Stimulated activated CD4-positive, alpha-beta T cell treated with anti-CD3 and anti-CD28 coated beads, Interleukin-4, amount 100 ng/mL, for 1 hour (primary cell): ENCODE results near the gene EHMT2.
A peak's percentile ranks its signal among the peaks of the same experiment; 100 is the strongest.
"Not testable (repeated sequence)": the region's sequence is repeated elsewhere in the genome, so short reads cannot be mapped to it uniquely, and the experiment has no call there.

Source experiments
- DNase-seq: peaks from one replicate; pipeline ENCODE4 v3.0.0-alpha.2; 2020

EHMT2 gene

GRCh38 chr6:31869343-31869742, 28.2 kb downstream of the EHMT2 start:
- DNase-seq, result no peak

- DNase-seq, result not testable (repeated sequence)
Observed at GRCh38 chr6:31868658-31868971, 28.9 kb downstream of the EHMT2 start.

DNA sequence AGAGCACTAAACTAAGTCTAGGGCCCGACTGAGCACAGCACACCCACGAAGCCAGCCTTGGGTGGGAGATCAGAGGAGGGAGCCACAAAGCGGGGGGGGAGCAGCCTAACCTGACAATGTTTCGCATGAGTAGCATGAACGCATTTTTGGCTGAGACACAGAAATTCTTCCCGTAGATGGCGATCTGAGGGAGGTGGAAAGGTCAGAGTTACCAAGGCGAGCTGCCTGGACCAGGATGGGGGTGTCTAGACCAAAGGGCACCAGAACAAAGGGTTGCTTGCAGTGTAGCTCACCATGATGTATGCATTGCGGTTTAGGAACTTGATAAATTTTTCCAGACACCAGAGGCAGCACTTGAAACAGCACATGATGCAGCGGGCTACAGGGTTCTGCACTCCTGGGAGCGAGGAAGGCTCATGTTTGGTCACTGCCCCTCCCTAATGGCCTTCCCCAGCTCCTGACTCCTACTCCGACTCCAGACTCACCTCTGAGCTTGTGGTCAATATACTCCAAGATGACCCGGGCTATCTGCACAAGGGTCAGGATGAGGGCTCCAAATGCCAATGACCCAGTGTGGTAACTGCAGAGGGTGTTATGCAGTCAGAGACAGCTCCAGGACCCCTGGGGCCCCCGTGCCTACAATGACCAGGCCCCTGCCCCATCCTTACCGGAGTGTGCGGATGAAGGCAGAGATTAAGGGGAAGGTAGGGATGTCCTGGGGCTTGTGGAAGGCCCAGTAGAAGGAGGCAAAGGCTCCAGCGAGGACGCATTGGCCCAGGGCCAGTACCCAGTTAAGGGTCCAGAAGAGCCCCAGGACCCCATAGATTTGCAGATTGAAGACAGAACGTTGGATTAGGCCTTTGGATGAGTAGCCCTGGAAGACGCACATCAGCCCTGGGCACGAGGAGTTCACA, 32.0 kb downstream of the EHMT2 start:
- DNase-seq, result no peak

- DNase-seq, result no peak
Observed at GRCh38 chr6:31864818-31865204, 32.7 kb downstream of the EHMT2 start.

DNA sequence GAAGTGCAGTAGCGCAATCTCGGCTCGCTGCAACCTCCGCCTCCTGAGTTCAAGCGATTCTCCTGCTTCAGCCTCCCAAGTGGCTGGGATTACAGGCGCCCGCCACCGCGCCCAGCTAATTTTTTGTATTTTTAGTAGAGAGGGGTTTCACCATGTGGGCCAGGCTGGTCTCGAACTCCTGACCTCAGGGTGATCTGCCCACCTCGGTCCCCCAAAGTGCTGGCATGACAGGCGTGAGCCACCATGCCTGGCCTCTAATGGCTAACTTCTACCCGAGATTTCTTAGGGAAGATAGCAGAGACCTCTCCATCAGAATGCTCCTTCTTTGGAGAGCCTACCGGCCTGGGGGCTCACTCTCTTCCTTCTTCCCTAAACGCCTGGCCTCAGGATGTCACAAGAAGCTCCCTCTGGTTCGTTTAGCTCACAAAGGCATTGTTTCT, 33.4 kb downstream of the EHMT2 start:
- not testable (repeated sequence) for DNase-seq

GRCh38 chr6:31862344-31863235, 34.9 kb downstream of the EHMT2 start, which contains the start of gene NEU1:
Gene NEU1 (minus strand): TSS chr6:31862821. CDS start chr6:31862776, 45 bp downstream.
- peak; percentile 97 for DNase-seq

GRCh38 chr6:31861919-31862343, 35.6 kb downstream of the EHMT2 start:
- DNase-seq, result no peak

DNA sequence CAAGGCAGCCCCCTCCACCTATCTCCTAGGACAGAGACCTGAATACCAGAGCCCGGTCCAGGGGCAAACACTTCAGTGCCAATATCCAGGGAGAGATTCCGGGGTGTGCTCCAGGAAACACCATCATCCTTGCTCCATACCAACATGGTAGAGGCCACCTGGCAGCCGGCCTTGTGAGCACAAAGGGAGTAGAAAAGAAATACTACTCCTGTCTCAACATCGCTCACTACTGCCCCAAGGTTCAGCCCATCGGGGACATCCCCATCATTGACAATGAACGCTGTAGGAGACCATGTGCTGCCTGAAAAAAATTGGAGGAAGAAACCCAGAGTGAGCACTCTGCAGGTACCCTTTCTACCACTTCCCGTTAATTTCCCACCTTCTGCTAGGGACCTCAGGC, 36.3 kb downstream of the EHMT2 start:
- no peak for DNase-seq

GRCh38 chr6:31860349-31860748, 37.1 kb downstream of the EHMT2 start:
- no peak for DNase-seq

DNA sequence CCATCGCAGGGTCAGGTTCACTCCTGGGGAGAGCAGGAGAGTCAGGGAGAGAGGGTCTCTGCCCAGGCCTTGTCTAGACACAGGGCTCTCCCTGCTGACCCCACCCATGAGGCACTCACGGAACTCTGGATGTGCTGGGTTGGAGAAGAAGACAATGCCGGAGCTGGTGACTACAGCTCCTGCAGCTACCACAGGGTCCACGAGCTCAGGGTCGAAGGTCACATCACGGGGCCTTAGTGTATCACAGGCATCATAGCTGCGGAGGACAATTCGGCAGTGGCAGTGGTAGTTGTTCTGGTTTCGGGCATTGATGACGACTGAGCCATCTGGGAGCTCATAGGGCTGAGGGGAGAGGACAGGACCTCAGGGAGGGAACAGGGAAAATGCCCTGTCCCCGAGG, 37.6 kb downstream of the EHMT2 start:
- no peak for DNase-seq

DNA sequence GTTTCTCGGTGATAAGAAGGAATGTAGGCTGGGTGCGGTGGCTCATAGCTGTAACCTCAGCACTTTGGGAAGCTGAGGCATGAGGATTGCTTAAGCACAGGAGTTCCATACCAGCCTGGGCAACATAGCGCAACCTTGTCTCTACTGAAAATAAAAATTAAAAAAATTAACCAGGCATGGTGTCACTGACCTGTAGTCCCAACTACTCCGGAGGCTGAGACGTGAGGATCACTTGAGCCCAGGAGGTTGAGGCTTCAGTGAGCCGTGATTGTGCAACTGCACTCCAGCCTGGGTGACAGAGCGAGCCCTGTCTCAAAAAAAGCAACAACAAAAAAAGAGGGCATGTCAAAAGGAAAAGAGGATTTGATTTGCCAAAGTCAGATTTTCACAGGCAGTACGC, 38.8 kb downstream of the EHMT2 start:
- DNase-seq, result no peak

GRCh38 chr6:31857774-31858173, 39.7 kb downstream of the EHMT2 start:
- DNase-seq, result not testable (repeated sequence)

GRCh38 chr6:31851980-31852718, 45.3 kb downstream of the EHMT2 start:
- DNase-seq, result not testable (repeated sequence)

DNA sequence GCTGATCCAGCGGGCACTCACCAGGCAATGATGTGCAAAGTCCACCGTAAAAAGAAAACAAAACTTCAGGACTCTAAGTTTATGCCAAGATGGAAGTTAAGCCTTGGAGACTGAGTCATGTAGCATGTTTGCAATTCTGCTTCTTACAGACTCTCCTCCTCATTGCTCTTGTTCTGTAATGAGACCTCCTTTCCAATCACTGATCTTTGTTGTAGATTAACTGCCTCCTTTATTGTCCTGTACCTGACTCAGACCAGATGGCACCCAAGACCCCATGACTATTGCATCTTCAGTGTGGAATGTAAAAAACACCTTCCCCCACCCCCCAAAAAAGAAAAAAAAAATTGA, 46.0 kb downstream of the EHMT2 start:
- DNase-seq, result no peak

DNA sequence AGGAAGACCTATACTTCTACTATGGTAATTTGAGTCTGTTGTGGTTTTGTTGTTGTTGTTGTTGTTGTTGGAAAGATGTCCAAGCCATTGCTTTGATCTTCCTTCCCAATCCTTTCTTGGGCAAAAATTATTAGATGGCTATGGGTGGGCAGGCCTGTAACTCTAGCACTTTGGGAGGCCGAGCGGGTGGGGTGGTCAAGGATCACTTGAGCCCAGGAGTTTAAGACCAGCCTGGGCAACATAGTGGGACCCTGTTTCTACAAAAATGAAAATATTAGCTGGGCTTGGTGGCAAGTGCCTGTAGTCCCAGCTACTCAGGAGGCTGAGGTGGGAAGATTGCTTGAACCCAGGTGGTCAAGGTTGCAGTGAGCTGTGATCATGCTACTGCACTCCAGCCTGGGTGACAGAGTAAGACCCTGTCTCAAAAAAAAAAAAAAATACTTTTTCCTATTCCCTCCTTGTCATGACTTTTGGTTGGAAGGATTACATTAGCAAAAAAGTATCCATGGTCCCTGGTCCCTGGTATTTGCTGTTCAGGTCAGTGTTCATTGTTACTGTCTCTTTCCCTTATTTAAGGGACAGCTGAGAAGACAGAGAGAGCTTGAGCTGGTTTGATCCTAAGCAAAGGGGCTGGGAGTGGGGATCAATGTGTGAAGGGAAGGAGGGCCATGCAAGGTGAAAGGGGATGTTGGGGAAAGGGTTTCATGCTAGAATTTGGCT, 46.6 kb downstream of the EHMT2 start:
- no peak for DNase-seq

DNA sequence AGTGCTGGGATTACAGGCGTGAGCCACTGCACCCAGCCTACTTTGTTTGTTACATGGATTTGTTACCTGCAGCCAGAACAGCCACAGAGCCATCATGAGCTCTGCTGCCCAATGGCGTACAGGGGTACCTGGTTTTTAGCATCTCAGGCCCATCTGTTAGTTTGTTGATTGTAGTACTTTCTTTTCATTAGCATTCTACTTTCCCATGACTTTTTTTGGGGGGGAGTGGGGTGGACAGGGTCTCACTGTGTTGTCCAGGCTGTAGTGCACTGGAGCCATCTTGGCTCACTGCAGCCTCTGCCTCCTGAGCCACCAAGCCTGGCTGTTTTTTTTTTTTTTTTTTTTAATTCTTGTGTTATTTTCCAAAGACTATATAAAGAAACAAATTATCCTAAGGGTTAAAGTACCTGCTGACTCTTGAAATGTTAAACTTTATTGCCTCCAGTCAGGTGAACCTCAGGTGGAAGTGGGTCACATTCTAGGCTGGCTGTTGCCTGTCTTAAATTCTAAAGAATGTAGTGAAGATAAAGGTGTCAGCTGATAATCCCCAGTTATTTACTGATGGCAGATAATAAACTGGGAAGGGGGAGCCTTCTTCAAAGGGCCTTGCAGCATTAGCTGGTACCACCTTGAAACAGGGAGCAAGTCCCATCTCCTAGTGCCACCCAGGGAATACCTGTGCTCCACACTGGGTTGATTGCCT, 50.1 kb downstream of the EHMT2 start:
- DNase-seq, result no peak

DNA sequence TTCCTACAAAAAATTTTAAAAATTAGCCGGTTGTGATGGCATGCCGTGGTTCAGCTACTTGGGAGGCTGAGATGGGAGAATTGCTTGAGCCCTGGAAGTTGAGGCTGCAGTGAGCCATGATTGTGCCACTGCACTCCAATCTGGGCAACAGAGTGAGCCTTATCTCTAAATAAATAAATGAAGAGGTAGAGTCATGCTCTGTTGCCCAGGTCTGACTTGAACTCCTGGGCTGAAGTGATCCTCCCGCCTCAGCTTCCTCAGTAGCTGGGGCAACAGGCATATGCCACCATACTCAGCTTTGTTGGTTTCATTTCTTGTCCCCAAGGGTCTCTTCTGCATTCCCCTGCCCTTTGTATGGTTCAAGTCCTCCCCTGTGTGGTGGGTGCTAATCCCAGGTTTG, 53.0 kb downstream of the EHMT2 start:
- no peak for DNase-seq

DNA sequence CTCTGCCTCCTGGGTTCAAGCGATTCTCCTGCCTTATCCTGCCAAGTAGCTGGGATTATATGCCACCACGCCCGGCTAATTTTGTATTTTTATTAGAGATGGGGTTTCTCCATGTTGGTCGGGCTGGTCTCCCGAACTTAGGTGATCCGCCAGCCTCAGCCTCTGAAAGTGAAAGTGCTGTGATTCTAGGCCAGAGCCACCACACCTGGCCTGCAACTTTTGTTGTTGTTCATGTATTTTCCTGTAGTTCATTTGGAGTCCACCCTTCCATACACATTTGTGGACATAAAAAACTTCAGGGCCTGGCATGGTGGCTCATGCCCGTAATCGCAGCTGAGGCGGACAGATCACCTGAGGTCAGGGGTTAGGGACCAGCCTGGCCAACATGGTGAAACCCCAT, 55.4 kb downstream of the EHMT2 start:
- no peak for DNase-seq

DNA sequence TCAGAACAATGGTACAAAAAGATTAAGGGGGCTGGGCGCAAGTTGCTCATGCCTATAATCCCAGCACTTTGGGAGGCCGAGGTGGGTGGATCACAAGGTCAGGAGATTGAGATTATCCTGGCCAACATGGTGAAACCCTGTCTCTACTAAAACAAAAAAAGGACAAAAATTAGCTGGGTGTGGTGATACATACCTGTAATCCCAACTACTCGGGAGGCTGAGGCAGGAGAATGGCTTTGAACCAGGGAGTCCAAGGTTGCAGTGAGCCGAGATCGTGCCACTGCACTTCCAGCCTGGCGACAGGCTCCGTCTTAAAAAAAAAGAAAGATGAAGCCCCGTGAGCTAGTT, 57.7 kb downstream of the EHMT2 start:
- DNase-seq, result not testable (repeated sequence)

GRCh38 chr6:31838968-31839367, 58.5 kb downstream of the EHMT2 start:
- DNase-seq, result no peak

- not testable (repeated sequence) for DNase-seq
Observed at GRCh38 chr6:31838114-31838553, 59.4 kb downstream of the EHMT2 start.
